NCI-H1436 treated with DMSO at 0.1 percent for 48 hours (cell line): ENCODE data around the gene CGB1.
"Not testable (repeated sequence)": the region's sequence is repeated elsewhere in the genome, so short reads cannot be mapped to it uniquely, and the experiment has no call there.

Source experiments
- DNase-seq: peaks from one replicate; lab custom pipeline; 2025; lab: John Stamatoyannopoulos, UW

The CGB1 gene

DNA sequence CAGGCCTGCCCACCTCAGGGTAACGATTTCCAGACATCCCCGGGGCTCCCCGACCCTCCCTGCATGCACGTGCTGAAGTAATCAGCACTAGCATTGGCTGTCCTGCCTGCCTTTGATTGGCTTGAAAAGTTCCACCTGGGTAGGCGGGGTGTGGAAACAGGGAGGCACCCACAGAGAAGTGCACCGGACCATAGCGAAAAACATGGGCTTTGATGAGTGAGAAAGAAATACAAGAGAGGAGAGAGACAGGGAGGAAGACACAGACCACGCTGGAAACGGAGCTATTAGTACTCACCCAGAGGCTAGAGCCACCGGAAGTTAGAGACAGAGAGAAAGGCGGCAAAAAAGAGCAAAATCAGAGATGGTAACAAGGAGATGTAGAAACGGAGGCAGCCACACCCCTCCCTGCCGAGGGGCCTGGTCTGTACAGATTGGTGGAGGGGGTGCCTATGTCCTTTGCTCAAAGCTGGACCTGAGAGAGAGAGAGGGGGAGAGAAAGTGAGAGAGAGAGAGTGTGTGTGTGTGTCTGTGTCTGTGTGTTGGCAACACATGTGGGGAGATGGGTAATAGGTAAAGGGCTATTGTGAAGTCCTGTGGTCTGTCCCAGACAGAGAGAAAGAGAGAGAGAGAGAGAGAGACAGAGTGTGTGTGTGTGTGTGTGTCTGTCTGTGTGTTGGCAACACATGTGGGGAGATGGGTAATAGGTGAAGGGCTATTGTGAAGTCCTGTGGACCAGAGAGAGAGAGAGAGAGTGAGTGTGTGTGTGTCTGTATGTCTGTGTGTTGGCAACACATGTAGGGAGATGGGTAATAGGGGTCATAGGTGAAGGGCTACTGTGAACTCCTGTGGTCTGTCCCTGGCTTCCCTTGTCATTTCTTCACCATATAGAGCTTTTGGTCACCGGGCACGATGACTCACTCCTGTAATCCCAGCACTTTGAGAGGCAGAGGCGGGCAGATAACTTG, 15.5 kb downstream of the CGB1 start:
- no peak for DNase-seq

DNA sequence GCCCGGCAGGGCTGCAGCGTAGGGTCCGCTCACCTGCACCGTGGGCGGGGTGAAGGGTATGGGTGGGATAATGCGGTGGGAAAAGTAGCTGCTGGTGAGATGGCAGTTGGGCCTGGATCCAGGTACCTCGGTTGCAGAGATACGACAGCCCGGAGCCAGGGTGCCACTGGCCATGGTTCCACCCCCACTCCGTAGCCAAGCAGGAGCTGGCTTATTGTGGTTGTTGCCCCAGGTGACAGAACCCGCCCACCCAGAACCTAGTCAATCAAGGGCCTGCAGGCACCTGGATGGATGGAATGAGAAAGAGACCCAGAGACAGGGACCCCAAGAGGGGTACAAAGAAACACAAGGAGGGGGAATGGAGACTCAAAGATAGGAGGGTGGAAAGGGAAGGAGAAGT, 16.4 kb downstream of the CGB1 start:
- no peak for DNase-seq

DNA sequence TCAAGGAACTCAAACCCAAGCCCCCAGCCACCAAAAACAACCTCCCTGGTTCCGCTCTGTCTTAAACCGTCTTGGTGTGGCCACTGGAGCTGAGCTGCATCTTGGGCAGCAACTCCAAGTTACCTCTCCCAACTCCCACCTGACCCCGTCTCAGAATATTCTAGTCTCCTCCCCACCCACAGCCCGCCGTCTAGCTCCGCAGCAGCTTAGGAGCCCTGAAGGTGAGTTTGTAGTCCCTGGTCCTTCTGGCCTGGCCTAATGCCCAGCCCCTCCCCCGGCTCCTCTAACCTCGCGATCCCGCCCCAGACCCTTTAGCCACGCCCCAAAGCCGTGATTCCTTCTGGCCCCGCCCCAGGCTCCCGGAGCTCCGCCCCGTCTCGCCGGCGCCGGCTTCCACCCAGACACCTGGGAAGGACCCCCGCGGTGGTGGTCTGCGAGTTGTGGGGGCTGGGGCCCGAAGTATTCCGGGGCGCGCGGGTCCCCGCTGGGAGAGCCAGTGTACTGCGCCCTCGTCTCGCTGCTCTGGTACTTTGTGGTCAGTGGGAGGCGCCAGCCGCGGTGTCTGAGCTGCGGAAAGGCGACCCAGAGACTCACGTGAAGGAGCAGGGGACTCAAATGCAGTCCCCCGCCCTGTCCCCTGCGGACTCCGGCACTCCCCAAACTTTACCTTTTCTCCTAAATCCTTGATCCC, 17.3 kb downstream of the CGB1 start:
- no peak for DNase-seq

DNA sequence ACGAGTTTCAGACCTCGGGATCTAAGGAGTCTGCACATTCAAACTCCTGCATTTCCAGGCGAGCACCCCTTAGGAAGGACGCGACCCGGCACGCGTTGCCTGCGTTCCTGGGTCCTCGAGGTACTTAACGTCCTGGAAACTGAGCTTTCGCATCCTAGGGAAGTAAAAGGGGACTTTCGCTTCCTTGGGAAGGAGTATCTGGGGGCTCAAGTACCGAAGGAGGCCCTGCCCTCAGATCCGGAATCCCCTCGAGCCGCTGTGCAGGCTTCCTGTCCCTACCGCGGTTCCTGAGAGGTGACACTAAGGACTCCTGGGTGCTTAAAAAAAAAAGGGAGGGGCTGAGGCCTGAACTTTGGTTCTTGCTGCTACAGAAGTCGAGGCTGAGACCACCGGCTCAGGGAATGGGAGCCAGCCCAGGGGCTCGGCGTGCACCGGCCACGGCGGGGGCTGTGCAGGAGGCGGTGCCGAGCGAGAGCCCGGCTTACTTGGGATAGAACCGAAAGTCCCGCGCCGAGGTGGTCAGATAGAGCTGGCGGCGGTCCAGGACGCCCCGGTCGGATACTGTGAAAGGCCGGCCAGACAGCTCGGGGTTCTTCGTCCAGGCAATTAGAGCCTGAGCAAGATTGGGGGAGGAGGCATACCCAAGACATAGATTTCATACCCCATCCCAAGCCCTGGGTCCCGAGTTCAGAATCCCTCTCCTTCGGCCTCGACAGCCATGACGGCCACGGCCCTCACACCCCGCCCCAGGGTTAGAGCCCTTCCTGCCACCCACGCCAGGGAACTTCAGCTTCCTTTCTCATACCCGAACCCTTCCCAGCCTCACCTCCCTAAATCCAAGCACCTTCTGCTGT, 18.1 kb downstream of the CGB1 start:
- DNase-seq: not testable (repeated sequence)

DNA sequence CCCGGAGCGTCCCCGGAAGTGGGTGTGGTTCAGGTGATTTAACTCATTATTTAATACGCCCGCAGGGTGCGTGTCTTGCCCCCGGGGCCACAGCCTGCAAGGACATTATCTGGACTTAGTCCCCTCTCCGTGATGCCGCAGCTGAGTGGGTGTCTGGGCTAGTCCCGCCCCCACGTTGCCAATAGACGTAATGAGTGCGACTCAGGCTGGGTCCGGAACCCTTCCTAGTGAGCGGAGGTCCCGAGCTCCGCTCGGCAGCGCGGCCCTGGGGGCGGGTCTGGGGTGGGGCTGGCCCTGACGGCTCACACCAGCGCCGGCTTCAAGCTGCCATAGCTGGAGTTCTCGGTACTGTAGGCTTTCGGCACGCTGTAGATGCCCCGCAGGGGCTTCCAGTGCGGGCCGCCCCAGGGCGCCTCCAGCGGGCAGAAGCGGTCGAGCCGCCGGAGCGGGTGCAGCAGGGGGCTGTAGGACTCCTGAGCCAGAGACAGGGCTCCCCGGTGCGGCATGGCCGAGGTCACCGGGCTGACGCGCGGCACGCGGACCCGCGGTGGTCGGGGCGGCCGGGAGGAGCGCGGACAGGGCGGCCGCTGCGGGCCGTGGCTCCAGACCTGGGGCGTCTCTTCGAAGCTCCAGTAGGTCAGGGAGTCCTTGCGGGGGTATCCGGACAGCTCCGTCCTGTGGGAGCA, 18.9 kb downstream of the CGB1 start:
- no peak for DNase-seq

DNA sequence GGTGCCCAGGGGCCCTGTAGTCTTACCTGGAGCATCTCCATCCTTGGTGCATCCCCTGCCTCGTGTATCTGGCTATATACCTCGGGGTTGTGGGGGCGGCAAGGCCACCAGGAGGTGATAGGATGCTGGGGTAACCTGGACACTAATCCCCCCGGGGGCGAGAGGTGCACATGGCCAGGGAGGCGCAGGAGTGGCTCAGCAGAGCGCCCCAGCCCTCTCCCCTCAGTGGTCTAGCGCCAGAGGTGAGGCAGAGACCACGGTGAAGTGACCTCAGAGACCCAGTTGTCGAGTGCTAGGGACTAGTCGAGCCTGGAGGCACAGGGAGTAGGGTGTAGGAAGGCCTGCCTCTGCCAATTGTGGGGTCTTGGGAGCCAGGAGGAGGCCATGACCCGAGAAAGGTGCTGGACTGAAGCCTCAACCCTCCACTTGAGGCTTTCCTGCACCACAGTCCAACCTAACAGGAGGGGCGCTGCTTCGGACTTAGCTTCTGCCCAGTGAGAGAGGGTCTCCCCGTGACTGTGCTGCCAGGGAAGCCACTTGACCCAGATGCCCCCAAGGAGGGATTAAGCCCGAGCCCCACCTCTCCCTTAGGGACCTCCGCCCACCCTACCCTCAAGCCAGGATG, 19.5 kb downstream of the CGB1 start, which contains the start of gene LHB:
Gene LHB, minus strand, starts transcription at position 51 of the 625 bp plus-strand sequence. Its CDS starts 10 bp downstream, at position 41.
- no peak for DNase-seq

DNA sequence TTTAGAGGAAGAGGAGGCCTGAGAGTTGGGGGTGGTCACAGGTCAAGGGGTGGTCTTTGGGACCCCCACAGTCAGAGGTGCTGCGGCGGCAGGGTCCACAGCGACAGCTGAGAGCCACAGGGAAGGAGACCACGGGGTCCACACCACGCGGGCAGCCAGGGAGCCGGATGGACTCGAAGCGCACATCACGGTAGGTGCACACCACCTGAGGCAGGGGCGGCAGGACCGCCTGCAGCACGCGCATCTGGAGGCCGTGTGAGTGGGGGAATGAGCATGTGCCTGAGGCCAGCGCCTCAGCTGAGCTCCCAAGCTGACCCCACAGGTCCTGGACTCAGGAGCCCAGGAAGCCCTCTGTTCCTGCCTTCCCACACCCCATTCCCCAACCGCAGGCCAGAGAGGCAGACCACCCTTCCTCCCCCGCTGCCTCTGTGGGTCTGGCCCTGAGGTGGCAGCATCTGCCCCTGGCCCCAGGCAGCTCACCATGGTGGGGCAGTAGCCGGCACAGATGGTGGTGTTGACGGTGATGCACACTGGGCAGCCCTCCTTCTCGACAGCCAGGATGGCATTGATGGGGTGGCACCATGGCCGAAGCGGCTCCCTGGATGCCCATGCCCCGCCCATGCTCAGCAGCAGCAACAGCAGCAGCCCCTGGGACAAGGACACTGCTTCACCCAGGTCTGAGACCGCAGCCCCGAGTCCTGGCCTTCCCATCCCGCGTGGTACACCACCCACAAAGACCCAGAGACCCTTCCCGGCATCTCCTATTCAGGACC, 20.4 kb downstream of the CGB1 start:
- DNase-seq: no peak

DNA sequence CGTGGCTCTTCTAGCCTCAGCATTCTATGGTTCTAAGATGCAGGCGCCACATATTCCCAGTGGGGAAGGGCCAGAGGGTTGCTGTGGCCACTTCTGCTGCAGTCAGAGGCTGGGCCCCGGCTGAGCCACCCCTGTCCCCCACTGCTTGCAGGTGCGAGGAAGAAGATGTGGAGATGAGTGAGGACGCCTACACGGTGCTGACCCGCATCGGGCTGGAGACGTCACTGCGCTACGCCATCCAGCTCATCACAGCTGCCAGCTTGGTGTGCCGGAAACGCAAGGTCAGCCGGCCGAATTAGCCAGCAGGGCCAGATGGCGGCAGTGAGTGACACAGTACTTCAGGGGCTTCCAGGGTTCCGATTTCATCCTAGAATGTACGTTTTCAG, 21.8 kb downstream of the CGB1 start:
- DNase-seq: no peak

DNA sequence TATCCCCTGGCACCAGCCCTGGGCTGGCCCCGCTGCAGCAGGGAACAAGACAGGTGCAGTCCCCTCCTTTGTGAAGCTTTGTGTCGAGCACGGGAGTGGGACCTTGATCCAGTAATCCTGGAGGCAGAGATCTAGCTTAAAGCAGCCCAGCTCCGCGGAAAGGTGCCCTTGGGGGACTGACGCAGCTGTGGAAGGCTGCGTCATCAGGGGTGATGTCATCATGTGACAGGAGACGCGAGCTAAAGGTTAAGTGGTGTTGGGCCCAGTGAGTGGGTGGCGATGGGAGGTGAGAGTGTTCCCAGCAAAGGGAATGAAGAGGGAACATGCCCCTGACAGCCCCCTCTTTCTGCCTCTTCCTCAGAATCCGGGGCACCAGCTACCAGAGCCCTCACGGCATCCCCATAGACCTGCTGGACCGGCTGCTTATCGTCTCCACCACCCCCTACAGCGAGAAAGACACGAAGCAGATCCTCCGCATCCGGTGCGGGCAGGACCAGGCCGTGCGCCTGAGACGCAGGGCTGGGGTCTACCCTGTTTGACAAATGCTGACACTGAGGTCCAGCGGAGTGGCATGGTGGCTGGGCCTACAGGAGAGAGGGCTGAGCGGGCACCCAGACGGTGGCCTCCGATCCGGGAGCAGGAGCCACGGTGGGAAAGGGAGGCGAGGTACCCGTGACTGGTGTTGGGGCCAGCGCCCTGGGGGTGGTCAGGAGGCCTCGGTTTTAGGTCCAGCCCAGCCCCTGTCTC, 22.4 kb downstream of the CGB1 start:
- DNase-seq: no peak

DNA sequence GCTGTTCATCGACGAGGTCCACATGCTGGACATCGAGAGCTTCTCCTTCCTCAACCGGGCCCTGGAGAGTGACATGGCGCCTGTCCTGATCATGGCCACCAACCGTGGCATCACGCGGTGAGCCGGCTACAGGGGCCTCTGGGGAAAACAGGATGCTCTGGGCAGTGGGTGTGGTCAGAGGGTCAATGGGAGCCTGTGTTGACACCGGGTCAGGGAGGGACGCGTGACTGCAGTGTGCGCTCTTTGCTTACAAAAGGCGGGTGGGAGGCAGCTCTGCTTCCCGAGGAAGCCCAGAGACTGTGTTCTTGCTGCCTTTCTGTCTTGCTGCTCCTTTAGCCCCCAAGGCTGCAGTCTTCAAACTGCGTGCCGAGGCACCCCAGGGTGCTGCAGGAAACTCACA, 25.5 kb downstream of the CGB1 start:
- no peak for DNase-seq

DNA sequence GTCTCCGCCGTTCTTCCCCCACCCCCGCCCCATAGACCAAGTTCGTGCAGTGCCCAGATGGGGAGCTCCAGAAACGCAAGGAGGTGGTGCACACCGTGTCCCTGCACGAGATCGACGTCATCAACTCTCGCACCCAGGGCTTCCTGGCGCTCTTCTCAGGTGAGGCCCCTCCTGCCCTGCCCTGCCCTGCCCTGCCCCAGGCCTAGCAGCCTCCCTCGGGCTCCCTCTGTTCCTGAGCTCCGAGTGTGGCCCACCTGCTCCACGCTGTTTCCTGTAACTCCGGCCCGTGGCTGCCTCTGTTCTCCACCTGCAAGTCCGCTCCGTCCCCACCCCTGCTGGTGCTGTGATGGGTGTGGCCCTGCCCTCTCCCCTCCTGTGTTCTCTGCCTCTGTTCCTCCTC, 26.2 kb downstream of the CGB1 start:
- no peak for DNase-seq

DNA sequence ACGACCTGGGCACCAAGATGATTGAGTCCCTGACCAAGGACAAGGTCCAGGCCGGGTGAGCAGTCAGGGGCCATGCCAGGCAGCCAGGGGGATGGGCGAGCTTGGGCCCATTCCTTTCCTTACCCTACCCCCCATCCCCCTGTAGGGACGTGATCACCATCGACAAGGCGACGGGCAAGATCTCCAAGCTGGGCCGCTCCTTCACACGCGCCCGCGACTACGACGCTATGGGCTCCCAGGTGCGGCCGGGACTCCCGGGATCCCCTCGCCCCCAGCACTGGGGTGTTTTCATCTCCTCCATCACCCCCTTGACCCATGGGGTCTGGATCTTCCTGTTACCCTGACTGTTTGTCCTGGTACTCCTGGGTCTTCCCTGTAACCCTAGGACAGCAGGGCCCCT, 26.9 kb downstream of the CGB1 start:
- no peak for DNase-seq

DNA sequence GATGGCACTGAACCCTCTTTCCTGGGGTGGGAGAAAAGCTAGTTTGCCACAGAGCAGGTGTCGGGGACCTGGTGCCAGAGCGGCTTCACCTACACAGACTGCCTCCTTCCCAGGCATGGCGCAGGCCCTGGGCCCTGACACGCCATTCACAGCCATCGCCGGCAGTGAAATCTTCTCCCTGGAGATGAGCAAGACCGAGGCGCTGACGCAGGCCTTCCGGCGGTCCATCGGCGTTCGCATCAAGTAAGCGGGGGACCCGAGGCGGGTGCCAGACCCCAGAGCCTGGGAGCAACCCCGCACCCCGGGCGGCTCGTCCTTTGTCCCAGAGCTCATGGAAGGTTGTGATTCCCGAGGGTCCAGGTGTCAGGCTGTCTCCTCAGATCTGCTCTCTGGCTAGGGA, 29.8 kb downstream of the CGB1 start:
- no peak for DNase-seq

DNA sequence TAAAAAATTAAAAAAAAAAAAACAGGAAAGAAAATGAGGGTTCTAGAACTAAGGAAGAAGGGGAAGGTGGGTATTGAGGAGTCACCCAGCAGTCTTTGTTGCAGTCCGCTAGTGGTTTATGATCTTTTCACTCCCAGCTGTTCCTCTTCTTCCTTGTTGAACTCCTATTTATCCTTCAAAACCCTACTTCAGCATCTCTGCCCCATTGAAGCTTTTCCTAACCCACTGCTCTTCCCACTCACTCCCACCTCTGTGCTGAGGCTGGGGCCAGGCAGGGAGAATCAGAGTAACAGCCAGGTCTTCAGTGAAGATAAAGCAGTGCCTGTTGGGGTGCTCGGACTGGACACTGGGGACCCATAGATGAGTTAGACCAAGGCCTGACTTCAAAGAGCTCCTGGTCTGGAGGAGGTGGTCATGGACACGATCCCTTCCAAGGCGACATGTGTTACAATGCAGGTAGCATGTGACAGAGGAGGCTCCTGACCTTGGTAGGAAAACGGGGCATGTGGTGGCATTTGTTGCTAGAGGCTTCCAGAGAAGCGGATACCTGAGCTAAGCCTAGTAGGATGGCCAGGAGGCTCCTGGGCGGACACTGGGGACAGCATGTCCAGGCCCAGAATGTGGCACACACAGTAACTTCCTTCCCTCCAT, 31.6 kb downstream of the CGB1 start:
- DNase-seq: no peak

DNA sequence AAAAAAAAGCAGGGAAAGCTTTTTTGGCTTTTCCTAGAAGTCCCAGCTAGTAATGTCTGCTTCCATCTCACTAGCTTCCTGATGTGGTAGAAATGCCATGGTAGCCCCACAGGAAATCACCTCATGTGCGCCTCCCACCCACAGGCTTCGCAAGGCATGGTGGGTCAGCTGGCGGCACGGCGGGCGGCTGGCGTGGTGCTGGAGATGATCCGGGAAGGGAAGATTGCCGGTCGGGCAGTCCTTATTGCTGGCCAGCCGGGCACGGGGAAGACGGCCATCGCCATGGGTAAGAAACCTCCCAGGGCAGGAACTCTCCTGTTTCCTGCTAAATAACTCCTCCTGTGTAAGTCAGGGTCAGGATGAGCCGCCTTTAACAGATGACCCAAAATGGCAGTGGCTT, 32.6 kb downstream of the CGB1 start:
- no peak for DNase-seq

DNA sequence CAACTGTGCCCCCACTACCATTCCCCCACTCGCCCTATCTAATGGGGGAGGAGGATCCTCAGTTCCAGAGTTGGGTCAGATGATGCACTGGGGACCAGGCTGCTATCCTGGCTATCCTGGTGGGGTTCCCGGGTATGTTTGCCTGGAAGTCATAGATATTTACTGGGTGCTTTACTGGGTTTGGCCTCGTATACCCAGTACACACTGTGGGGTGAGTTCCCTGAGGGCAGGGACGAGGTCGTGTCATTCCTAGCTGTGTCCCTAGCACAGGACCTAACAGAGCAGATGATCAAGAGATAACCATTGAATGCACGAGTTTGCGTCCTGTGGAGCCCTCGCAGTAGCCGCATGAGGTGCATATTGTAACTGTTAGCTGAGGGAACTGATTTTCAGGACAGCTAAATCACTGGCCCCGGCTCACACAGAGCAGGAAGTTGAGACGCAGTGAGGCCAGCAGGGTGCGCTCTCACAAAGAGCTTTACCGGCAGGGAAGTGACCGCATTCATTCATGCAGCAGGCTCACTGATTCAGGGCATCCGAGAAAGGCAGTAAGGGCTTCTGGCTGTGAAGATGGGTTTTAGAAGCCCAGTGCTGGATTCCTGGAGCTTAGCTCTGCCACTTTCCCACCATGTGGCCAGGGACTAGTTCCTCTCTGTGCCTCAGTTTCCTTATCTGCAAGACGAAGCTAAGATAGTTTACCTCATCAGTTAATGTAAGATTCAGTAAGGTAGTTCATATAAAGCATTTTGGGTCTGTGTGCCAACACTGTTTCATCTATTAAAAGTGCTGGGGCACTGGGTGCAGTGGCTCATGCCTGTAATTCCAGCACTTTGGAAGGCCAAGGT, 37.0 kb downstream of the CGB1 start:
- DNase-seq: no peak

DNA sequence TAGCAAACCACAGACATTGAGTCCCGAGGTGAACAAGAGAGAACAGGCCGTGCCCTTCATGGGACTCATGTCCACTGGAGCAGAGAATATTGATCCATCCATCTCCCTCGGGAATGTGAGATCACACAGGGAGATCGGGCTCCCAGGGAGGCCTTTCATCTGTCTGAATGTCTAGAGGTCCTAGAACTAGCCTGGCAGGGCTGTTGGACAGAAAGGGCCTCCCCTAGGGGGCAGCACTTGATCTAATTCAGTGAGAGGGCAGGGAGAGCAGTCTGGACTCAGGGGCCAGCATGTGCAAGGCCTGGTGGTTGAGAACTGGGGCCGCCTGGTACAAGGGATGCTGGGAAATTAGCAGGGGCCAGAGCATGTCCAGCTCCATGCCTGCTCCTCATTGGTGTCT, 38.7 kb downstream of the CGB1 start:
- no peak for DNase-seq

DNA sequence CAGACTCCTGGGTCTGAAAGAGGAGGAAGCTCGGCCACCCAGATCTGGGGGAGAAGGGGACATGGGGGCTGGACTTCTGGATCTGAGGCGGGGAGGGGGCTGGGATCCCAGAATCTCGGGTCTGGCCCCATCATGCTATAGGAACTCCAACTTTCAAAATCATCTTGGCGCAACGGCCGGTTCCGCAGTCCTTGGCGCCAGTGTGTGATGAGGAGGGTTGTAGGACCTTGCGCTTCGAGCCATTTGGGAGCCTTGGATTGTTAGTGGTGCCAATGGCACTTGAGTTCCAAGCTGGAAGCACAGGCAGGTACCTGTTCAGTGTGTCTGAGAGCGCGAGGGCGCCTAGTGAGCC, 42.7 kb downstream of the CGB1 start:
- DNase-seq: no peak
